AG20443 (cell line): Measurements from ENCODE around the gene SOS1.
"Not testable (repeated sequence)": the region's sequence is repeated elsewhere in the genome, so short reads cannot be mapped to it uniquely, and the experiment has no call there.

Experiments
- DNase-seq: peaks from one replicate; pipeline ENCODE4 v3.0.0; 2012; ENCODE audit warnings: low spot score, mixed read lengths

The SOS1 gene

GRCh38 chr2:39099870-39100728, 20.8 kb downstream of the SOS1 start:
- DNase-seq, result no peak

- no peak for DNase-seq
Measured at GRCh38 chr2:39099310-39099869, 21.5 kb downstream of the SOS1 start.

GRCh38 chr2:39095624-39096023, 25.2 kb downstream of the SOS1 start:
- DNase-seq, result no peak

GRCh38 chr2:39094717-39095363, 26.0 kb downstream of the SOS1 start:
- DNase-seq, result peak; percentile 45

GRCh38 chr2:39093218-39093898, 27.5 kb downstream of the SOS1 start:
- no peak for DNase-seq

GRCh38 chr2:39091543-39091942, 29.3 kb downstream of the SOS1 start:
- no peak for DNase-seq

GRCh38 chr2:39091063-39091462, 29.8 kb downstream of the SOS1 start:
- DNase-seq, result no peak

- no peak for DNase-seq
Measured at GRCh38 chr2:39080152-39080551, 40.7 kb downstream of the SOS1 start.

GRCh38 chr2:39069890-39070465, 50.9 kb downstream of the SOS1 start:
- no peak for DNase-seq

- DNase-seq, result peak; percentile 9
Measured at GRCh38 chr2:39069136-39069515, 51.7 kb downstream of the SOS1 start.

- peak; percentile 9 for DNase-seq
Measured at GRCh38 chr2:39068299-39069135, 52.3 kb downstream of the SOS1 start.

- DNase-seq, result no peak
Measured at GRCh38 chr2:39065616-39066015, 55.2 kb downstream of the SOS1 start.

- no peak for DNase-seq
Measured at GRCh38 chr2:39062320-39062719, 58.5 kb downstream of the SOS1 start.

GRCh38 chr2:39061280-39061679, 59.6 kb downstream of the SOS1 start:
- no peak for DNase-seq

GRCh38 chr2:39059366-39059952, 61.4 kb downstream of the SOS1 start:
- DNase-seq, result peak; percentile 24

- DNase-seq, result no peak
Measured at GRCh38 chr2:39058101-39058500, 62.8 kb downstream of the SOS1 start.

- not testable (repeated sequence) for DNase-seq
Measured at GRCh38 chr2:39052665-39053064, 68.2 kb downstream of the SOS1 start.

- no peak for DNase-seq
Measured at GRCh38 chr2:39050109-39050508, 70.7 kb downstream of the SOS1 start.

- no peak for DNase-seq
Measured at GRCh38 chr2:39039072-39039471, 81.8 kb downstream of the SOS1 start.

- no peak for DNase-seq
Measured at GRCh38 chr2:39033980-39034379, 86.9 kb downstream of the SOS1 start.

- DNase-seq, result no peak
Measured at GRCh38 chr2:39027421-39027820, 93.4 kb downstream of the SOS1 start.
